Heart left ventricle (tissue), 16 donors: Measurements from ENCODE around the gene OPCML. TPM values are rescaled to one million over a fixed set of nuclear protein-coding genes. Genes with fewer than 3 reads are reported as not detected.

Source experiments
- ATAC-seq, 4 donors: fragments of 200-7000 bp; cut with Tn5 transposase; one replicate each; pipeline ENCODE4 v1.9.1; 2020 to 2022; ENCODE audit warnings: moderate library complexity in 4 of 4, mild to moderate bottlenecking in 3 of 4, moderate number of reproducible peaks in 1 of 4
- DNase-seq, 5 donors: peaks; one replicate each; pipeline ENCODE4 v3.0.0-alpha.2; 2020
- H3K27ac ChIP-seq, 12 donors: fragments of 200-600 bp; sonication (generic) in 4 of 12; one replicate each; pipeline versions ENCODE4 v1.5.0 to v1.8.0; 2016 to 2022; ENCODE audit warnings: mild to moderate bottlenecking in 2 of 12
- H3K27me3 ChIP-seq, 9 donors: fragments of 200-600 bp; sonication (generic) in 2 of 9; one replicate each; pipeline versions ENCODE4 v1.5.1 to v1.8.0; 2016 to 2022; ENCODE audit warnings: mild to moderate bottlenecking in 3 of 9
- H3K36me3 ChIP-seq, 9 donors: fragments of 200-600 bp; sonication (generic) in 2 of 9; one replicate each; pipeline versions ENCODE4 v1.5.0 to v1.8.0; 2018 to 2022; ENCODE audit warnings: mild to moderate bottlenecking in 2 of 9
- H3K4me1 ChIP-seq, 12 donors: fragments of 200-600 bp; sonication (generic) in 4 of 12; one replicate each; pipeline versions ENCODE4 v1.5.0 to v1.8.0; 2016 to 2022; ENCODE audit warnings: mild to moderate bottlenecking in 3 of 12
- H3K4me3 ChIP-seq, 12 donors: fragments of 200-600 bp; sonication (generic) in 4 of 12; one replicate each; pipeline versions ENCODE4 v1.5.0 to v1.8.0; 2017 to 2022; ENCODE audit warnings: mild to moderate bottlenecking in 9 of 12, moderate library complexity in 4 of 12
- H3K9me3 ChIP-seq, 12 donors: fragments of 200-600 bp; sonication (generic) in 4 of 12; one replicate each; pipeline versions ENCODE4 v1.5.0 to v1.8.0; 2016 to 2022; ENCODE audit warnings: mild to moderate bottlenecking in 1 of 12
- CTCF ChIP-seq, 12 donors: fragments of 200-600 bp; sonication (generic) in 4 of 12; IDR thresholded peaks; one replicate each; pipeline versions ENCODE4 v1.5.0 to v1.8.0; 2018 to 2022; ENCODE audit warnings: antibody characterized with exemption in 12 of 12, mild to moderate bottlenecking in 5 of 12
- POLR2A ChIP-seq, 2 donors: fragments of 450-650 bp; IDR thresholded peaks; one replicate each; pipeline ENCODE4 v1.6.1; 2017; ENCODE audit warnings: antibody characterized with exemption in 2 of 2, mild to moderate bottlenecking in 2 of 2, moderate library complexity in 2 of 2
- WGBS, 4 donors: extraction: QIAGEN DNeasy Blood & Tissue Kit in 2 of 4; methylation state at CpG; one replicate each; pipeline versions ENCODE4 v1.1.5 to v1.1.7; 2013 to 2018; 5-methylcytosine and 5-hydroxymethylcytosine counted together
- intact Hi-C, 10 donors: fragments of 100-400 bp; cut with DNase I; formaldehyde crosslinking; loops; one replicate each; pipeline versions ENCODE4 v1.11.1 to v1.14.2; 2022
- polyA plus RNA-seq, 2 donors: library from polyadenylated mRNA; stranded (reverse); fragments of 200-250 nt; gene quantifications; one replicate each; pipeline ENCODE4 v1.2.3, GENCODE V29; 2013
- total RNA-seq, 9 donors: library from RNA; depleted of rRNA in 2 of 9; stranded (reverse); fragments of >200 nt in 2 of 9; fragmentation: NEBNext Ultra II Directional in 3 of 9; extraction: Animal tissue kit (Norgen Biotek cat#: 25700) in 3 of 9; gene quantifications; one replicate each; pipeline versions ENCODE4 v1.1.0 to v1.2.4, GENCODE V29; 2016 to 2023
- donor health status: ischemic (EF 13 %, LVEDD 7.1; RV severe dilation, severe dysfunction).
- donor health status: healthy with polysubstance abuse.
- donor health status: DM: no; HTN: yes; CAD: no.
- donor health status: DM: no; HTN: no; CAD: no.
- donor health status: ischemic (EF 25% LVEDD 6.9; RV normal size, moderate dysfunction).
- donor health status: ischemic (EF 25% LVEDD 5.7; RV mildly dilated, moderate dysfunction).
- donor health status: healthy.
- donor health status: DM: yes; HTN: yes; CAD: no.
- donor health status: ischemic (EF 35%, LVEDD 5.7; RV mildly dilated, moderate dysfunction).
- donor health status: nonischemic (EF 11% LVEDD 7.7; RV severe dilation, severe dysfunction).
- donor health status: DM: yes; HTN: yes; CAD: no.
- donor health status: PGD.
- donor health status: ischemic (EF 29% LVEDD 5.4; RV normal size, mild dysfunction).
- donor health status: nonischemic (EF 23%, LVEDD 6.1; RV moderate dilation, normal function).

Gene OPCML
- total and polyA plus RNA-seq, 11 donors: 0.04 to 1.3 (median 0.23) TPM; not detected in 3

- DNase-seq (no peak), ATAC-seq (no peak)
- intact Hi-C loops: no loop called here
- no peaks in the 10 kb centered on the region for H3K27me3 ChIP-seq
- H3K36me3 ChIP-seq: no peaks in the 10 kb centered on the region
- H3K27ac ChIP-seq: no peak overlapping the region
- TF ChIP-seq CTCF (IDR thresholded peaks at IDR 0.05): no peak
- TF ChIP-seq POLR2A (IDR thresholded peaks at IDR 0.05): no peak
- no peak overlapping the region for H3K4me3 ChIP-seq
- H3K9me3 ChIP-seq: no peaks in the 10 kb centered on the region
- no peaks in the 10 kb centered on the region for H3K4me1 ChIP-seq
- WGBS, 4 donors: 89 to 100% (median 97%) methylated on average over 1 of the region's 1 CpG
Observed at GRCh38 chr11:132817387-132817786, 714.9 kb downstream of the OPCML start.

DNA sequence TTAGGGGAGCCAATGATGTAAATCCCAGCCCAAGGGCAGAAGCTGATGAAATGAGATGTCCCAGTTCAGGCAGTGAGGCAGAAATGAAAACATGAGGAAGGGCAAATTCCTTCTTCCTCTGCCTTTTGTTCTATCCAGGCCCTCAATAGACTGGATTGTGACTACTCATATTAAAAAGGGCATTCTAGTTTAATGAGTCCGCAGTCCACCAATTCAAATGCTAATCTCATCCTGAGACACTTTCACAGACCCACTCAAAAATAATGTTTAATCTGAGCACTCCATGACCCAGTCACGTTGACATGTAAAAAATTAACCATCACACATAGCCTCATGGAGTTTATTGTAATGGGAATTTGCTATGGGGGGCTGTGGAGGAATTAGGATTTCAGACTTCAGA is 717.9 kb downstream of the OPCML start:
- TF ChIP-seq POLR2A (IDR thresholded peaks at IDR 0.05) (no peak), CTCF (IDR thresholded peaks at IDR 0.05) (no peak)
- 82 to 89% (median 85%) methylated on average over 2 of the region's 2 CpGs for WGBS, 4 donors
- H3K9me3 ChIP-seq: no peaks in the 10 kb centered on the region
- H3K36me3 ChIP-seq: no peaks in the 10 kb centered on the region
- intact Hi-C loops: no loop called here
- DNase-seq: no peak
- no peaks in the 10 kb centered on the region for H3K4me1 ChIP-seq
- ATAC-seq: no peak
- H3K27ac ChIP-seq: no peak overlapping the region
- no peak overlapping the region for H3K4me3 ChIP-seq
- H3K27me3 ChIP-seq: no peaks in the 10 kb centered on the region

DNA sequence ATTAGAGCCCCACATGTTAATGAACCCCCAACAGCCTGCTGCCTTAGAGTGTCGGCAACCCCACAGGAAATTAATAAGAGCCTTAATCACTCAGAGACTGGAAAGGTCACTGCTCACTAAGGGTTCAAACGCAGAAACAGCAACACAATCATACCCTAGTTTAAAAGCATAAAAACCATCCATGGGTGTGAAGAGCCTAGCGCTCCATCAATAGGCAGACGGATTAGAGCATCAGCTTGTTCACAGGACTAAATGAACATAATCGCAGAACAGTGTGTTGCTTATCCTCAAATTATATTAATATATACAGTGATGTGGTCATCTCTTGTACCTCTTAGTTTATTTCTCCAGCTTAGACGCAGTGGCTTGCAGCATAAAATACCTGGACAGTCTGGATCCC is 720.7 kb downstream of the OPCML start:
- TF ChIP-seq POLR2A (IDR thresholded peaks at IDR 0.05) (no peak), CTCF (IDR thresholded peaks at IDR 0.05) (no peak)
- Histone ChIP-seq H3K27ac (no peak overlapping the region), H3K27me3 (no peaks in the 10 kb centered on the region), H3K36me3 (no peaks in the 10 kb centered on the region), H3K4me3 (no peak overlapping the region), H3K4me1 (no peaks in the 10 kb centered on the region), H3K9me3 (peaks cover 0 to 4% (median 0%) of the 10 kb centered on the region in 12 donors)
- intact Hi-C loops: no loop called here
- ATAC-seq: no peak
- no peak for DNase-seq
- 83 to 87% (median 84%) methylated on average over 6 of the region's 6 CpGs for WGBS, 4 donors

DNA sequence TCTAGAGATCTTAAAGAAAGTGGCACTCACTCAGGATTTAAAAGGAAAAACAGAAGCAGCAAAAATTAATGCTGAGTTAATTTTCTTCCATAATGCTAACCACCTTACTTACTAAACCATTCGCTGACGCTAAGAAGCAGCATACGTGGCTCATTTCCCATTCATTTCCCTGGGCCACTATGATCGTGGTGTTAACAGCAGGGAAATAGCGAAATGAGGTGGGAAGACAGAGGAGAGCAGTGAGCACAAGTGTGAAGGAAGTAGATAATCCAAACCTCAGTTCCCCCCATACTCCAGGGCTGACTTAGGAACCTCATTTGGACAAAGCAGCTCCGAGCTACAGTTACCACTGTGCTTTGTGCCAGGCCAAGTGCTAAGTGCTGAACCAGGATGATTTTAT is 723.2 kb downstream of the OPCML start:
- Histone ChIP-seq H3K36me3 (no peaks in the 10 kb centered on the region), H3K4me3 (no peak overlapping the region), H3K4me1 (no peaks in the 10 kb centered on the region), H3K9me3 (peaks cover 0 to 16% (median 0%) of the 10 kb centered on the region in 12 donors), H3K27me3 (no peaks in the 10 kb centered on the region), H3K27ac (no peak overlapping the region)
- intact Hi-C loops: no loop called here
- WGBS, 4 donors: 72 to 82% (median 75%) methylated on average over 6 of the region's 6 CpGs
- DNase-seq (no peak), ATAC-seq (no peak)
- TF ChIP-seq CTCF (IDR thresholded peaks at IDR 0.05) (no peak), POLR2A (IDR thresholded peaks at IDR 0.05) (no peak)
